Ovary (tissue), 9 donors: ENCODE data around the gene PFDN1. TPM values are rescaled to one million over a fixed set of nuclear protein-coding genes. Genes with fewer than 3 reads are reported as not detected.

Experiments used
- DNase-seq, 5 donors: peaks; one replicate each; pipeline ENCODE4 v3.0.0-alpha.2; 2019 to 2020
- H3K27ac ChIP-seq, 2 donors: fragments of 200-600 bp; one replicate each; pipeline versions ENCODE4 v1.5.1 to v1.8.0; 2019 to 2022
- H3K27me3 ChIP-seq: fragments of 200-600 bp; one replicate; pipeline ENCODE4 v1.8.0; 2022
- H3K36me3 ChIP-seq: fragments of 200-600 bp; sonication (generic); one replicate; pipeline ENCODE4 v1.5.1; 2019
- H3K4me1 ChIP-seq: one replicate; pipeline ENCODE4 v1.8.1; 2013; ENCODE audit warnings: mild to moderate bottlenecking, moderate library complexity; ENCODE audit not compliant: insufficient read depth
- H3K4me3 ChIP-seq: fragments of 200-600 bp; sonication (generic); one replicate; pipeline ENCODE4 v1.5.1; 2017
- H3K9me3 ChIP-seq, 2 donors: fragments of 200-600 bp in 1 of 2; sonication (generic) in 1 of 2; one replicate each; pipeline versions ENCODE4 v1.5.1 to v1.8.1; 2013 to 2019; ENCODE audit warnings: mild to moderate bottlenecking in 1 of 2, moderate library complexity in 1 of 2
- EP300 ChIP-seq: sonication (generic); formaldehyde crosslinking; IDR thresholded peaks from one replicate; pipeline ENCODE4 v1.6.1; 2017; ENCODE audit warnings: antibody characterized with exemption
- POLR2A ChIP-seq: fragments of 450-650 bp; IDR thresholded peaks from one replicate; pipeline ENCODE4 v1.6.1; 2017; ENCODE audit warnings: antibody characterized with exemption, mild to moderate bottlenecking, moderate library complexity
- WGBS, 3 donors: extraction: QIAGEN DNeasy Blood & Tissue Kit in 1 of 3; methylation state at CpG; one replicate each; pipeline versions ENCODE4 v1.1.5 to v1.1.7; 2013 to 2017; 5-methylcytosine and 5-hydroxymethylcytosine counted together
- intact Hi-C, 4 donors: fragments of 100-400 bp; cut with DNase I; formaldehyde crosslinking; loops; one replicate each; pipeline versions ENCODE4 v1.11.0 to v1.15.1; 2022 to 2023
- polyA plus RNA-seq, 2 donors: library from polyadenylated mRNA; stranded (reverse); fragments of 200-250 nt in 1 of 2; fragments of 350-450 nt in 1 of 2; fragmentation: Illumina TruSeq in 1 of 2; extraction: RNeasy Lipid Tissue Mini Kit (QIAGEN cat#74804) in 1 of 2; gene quantifications; one replicate each; pipeline ENCODE4 v1.2.3, GENCODE V29; 2013 to 2014
- total RNA-seq, 7 donors: library from RNA; depleted of rRNA in 2 of 7; stranded (reverse); fragments of >200 nt in 2 of 7; fragmentation: NEBNext Ultra II Directional in 3 of 7; extraction: Animal tissue kit (Norgen Biotek cat#: 25700) in 3 of 7; gene quantifications; one replicate each; pipeline versions ENCODE4 v1.1.0 to v1.2.4, GENCODE V29; 2016 to 2023
- TF ChIP-seq, protein P1 (sequence below), 3 donors: fragments of 450-650 bp in 2 of 3; fragments of 200-600 bp in 1 of 3; IDR thresholded peaks; one replicate each; pipeline versions ENCODE4 v1.5.1 to v1.8.0; 2016 to 2022; ENCODE audit warnings: antibody characterized with exemption in 3 of 3, mild to moderate bottlenecking in 1 of 3
- donor health status: DM: no; HTN: no; CAD: no; lungs with moderate emphysema.
- donor health status: DM: no; HTN: no; CAD: no.
- donor health status: Bipolar disorder and iron deficiency.
- donor health status: DM: yes; HTN: yes; CAD: no.
- donor health status: DM: no; HTN: no; CAD: no.
- donor health status: DM: yes; HTN: yes; CAD: no.

The PFDN1 gene
- total and polyA plus RNA-seq, 9 donors: 27.4 to 113 (median 35.3) TPM

DNA sequence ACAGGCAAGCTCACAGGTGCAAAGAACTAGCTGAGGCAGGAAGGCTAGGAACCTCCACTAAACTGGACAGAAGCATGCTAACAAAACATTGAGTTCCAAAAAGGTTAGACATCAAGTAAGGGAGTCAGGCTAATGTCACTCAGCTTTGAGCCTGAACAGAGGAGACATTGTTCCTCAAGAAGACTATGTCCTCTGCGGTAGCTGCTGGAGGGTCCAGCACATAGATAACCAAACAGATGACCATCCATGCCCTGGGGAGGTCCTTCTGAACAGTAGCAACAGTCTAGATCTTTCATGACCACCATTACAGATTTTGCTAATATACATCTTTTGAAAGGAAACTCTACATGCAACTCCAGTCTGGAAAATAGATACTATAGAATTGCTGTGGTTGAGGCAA is 70.2 kb downstream of the PFDN1 start:
- no peak for DNase-seq
- no peak overlapping the region for H3K27ac ChIP-seq
- intact Hi-C loops: no loop called here
- no peak overlapping the region for H3K4me3 ChIP-seq
- no peaks in the 10 kb centered on the region for H3K4me1 ChIP-seq
- H3K36me3 ChIP-seq: no peaks in the 10 kb centered on the region
- 95 to 100% (median 98%) methylated on average over 1 of the region's 1 CpG for WGBS, 3 donors
- H3K9me3 ChIP-seq: no peaks in the 10 kb centered on the region
- TF ChIP-seq POLR2A (no peak), EP300 (no peak)
- TF ChIP-seq, protein P1, sequence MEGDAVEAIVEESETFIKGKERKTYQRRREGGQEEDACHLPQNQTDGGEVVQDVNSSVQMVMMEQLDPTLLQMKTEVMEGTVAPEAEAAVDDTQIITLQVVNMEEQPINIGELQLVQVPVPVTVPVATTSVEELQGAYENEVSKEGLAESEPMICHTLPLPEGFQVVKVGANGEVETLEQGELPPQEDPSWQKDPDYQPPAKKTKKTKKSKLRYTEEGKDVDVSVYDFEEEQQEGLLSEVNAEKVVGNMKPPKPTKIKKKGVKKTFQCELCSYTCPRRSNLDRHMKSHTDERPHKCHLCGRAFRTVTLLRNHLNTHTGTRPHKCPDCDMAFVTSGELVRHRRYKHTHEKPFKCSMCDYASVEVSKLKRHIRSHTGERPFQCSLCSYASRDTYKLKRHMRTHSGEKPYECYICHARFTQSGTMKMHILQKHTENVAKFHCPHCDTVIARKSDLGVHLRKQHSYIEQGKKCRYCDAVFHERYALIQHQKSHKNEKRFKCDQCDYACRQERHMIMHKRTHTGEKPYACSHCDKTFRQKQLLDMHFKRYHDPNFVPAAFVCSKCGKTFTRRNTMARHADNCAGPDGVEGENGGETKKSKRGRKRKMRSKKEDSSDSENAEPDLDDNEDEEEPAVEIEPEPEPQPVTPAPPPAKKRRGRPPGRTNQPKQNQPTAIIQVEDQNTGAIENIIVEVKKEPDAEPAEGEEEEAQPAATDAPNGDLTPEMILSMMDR (IDR thresholded peaks at IDR 0.05): no peak
- no peaks in the 10 kb centered on the region for H3K27me3 ChIP-seq

GRCh38 chr5:140230373-140230772 is 72.5 kb downstream of the PFDN1 start:
- no peak overlapping the region for H3K4me3 ChIP-seq
- no peak overlapping the region for H3K27ac ChIP-seq
- H3K4me1 ChIP-seq: no peaks in the 10 kb centered on the region
- no peaks in the 10 kb centered on the region for H3K36me3 ChIP-seq
- 94 to 100% (median 97%) methylated on average over 1 of the region's 1 CpG for WGBS, 3 donors
- no peak for DNase-seq
- H3K27me3 ChIP-seq: no peaks in the 10 kb centered on the region
- intact Hi-C loops: no loop called here
- TF ChIP-seq, protein P1 (IDR thresholded peaks at IDR 0.05): no peak
- TF ChIP-seq EP300 (no peak), POLR2A (no peak)
- no peaks in the 10 kb centered on the region for H3K9me3 ChIP-seq

- intact Hi-C loops: no loop called here
- no peak for DNase-seq
- Histone ChIP-seq H3K4me3 (no peak overlapping the region), H3K36me3 (no peaks in the 10 kb centered on the region), H3K27ac (no peak overlapping the region), H3K27me3 (no peaks in the 10 kb centered on the region), H3K4me1 (no peaks in the 10 kb centered on the region), H3K9me3 (no peaks in the 10 kb centered on the region)
- TF ChIP-seq POLR2A (no peak), EP300 (no peak)
- 78 to 86% (median 78%) methylated on average over 7 of the region's 7 CpGs for whole genome bisulfite sequencing, 3 donors
These were observed 74.5 kb downstream of the PFDN1 start for GRCh38 chr5:140228364-140228837.

DNA sequence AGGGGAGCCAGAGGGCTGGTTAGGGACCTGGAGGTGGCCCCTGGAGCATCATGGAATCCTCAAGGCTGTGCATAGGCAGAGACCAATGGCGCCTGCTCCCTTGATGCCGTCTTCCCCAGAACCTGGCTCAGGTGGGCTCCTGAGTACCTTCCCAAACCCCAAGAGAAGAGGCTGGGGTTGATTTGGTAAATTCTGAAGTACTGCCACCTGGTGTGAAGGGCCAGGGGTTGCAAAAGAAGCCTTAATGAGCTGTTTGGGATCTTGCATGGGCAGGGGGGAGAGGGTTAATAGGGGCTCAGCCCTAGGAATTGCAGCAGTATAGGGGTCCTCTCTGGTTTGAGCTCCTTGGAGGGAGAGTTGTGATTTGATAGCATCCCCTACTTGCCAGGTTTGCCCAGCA is 75.9 kb downstream of the PFDN1 start:
- Histone ChIP-seq H3K36me3 (no peaks in the 10 kb centered on the region), H3K27me3 (no peaks in the 10 kb centered on the region), H3K4me1 (no peaks in the 10 kb centered on the region), H3K27ac (no peak overlapping the region), H3K4me3 (no peak overlapping the region), H3K9me3 (no peaks in the 10 kb centered on the region)
- intact Hi-C loops: no loop called here
- TF ChIP-seq, protein P1 (IDR thresholded peaks at IDR 0.05): no peak
- TF ChIP-seq EP300: no peak
- 84 to 92% (median 92%) methylated on average over 2 of the region's 2 CpGs for WGBS, 3 donors
- DNase-seq: no peak

GRCh38 chr5:140225396-140225795 is 77.5 kb downstream of the PFDN1 start:
- H3K27ac ChIP-seq: no peak overlapping the region
- H3K27me3 ChIP-seq: no peaks in the 10 kb centered on the region
- no peak overlapping the region for H3K4me3 ChIP-seq
- 59 to 86% (median 84%) methylated on average over 3 of the region's 3 CpGs for WGBS, 3 donors
- no peak for TF ChIP-seq EP300
- TF ChIP-seq, protein P1 (IDR thresholded peaks at IDR 0.05): no peak
- H3K36me3 ChIP-seq: no peaks in the 10 kb centered on the region
- no peaks in the 10 kb centered on the region for H3K9me3 ChIP-seq
- intact Hi-C loops: no loop called here
- H3K4me1 ChIP-seq: no peaks in the 10 kb centered on the region
- DNase-seq: no peak
